Neural cell (in vitro differentiated cells): ENCODE data around the gene MICAL2. TPM values are rescaled to one million over a fixed set of nuclear protein-coding genes. Genes with fewer than 3 reads are reported as not detected.

Experiments used
- H2AFZ ChIP-seq: fragments of 200-600, 300-800 bp; sonication (generic), shearing (Covaris generic); 2 replicates; pipeline ENCODE4 v1.6.0; 2014; ENCODE audit warnings: low read depth, mild to moderate bottlenecking, antibody characterized with exemption, low read length, moderate library complexity
- H3F3A ChIP-seq: fragments of 200-600 bp; shearing (Covaris generic); 2 replicates; pipeline ENCODE4 v1.6.1; 2016; ENCODE audit warnings: mild to moderate bottlenecking, moderate library complexity, mixed read lengths, antibody characterized with exemption, low read length; ENCODE audit not compliant: insufficient read depth, poor library complexity, severe bottlenecking
- H3K27ac ChIP-seq: fragments of 200-600, 300-800 bp; sonication (generic), shearing (Covaris generic); 2 replicates; pipeline ENCODE4 v1.5.1; 2014; ENCODE audit warnings: mild to moderate bottlenecking, low read length, moderate library complexity
- H3K27me3 ChIP-seq: fragments of 300-800, 200-600 bp; sonication (generic), shearing (Covaris generic); 2 replicates; pipeline ENCODE4 v1.6.0; 2014; ENCODE audit warnings: mild to moderate bottlenecking, low read depth, low read length, moderate library complexity; ENCODE audit not compliant: insufficient read depth
- H3K36me3 ChIP-seq: fragments of 300-800, 200-600 bp; sonication (generic), shearing (Covaris generic); 2 replicates; pipeline ENCODE4 v1.5.1; 2014; ENCODE audit warnings: mild to moderate bottlenecking, antibody characterized with exemption, low read length, moderate library complexity; ENCODE audit not compliant: insufficient read depth
- H3K4me2 ChIP-seq: fragments of 300-800, 200-600 bp; sonication (generic), shearing (Covaris generic); 2 replicates; pipeline ENCODE4 v1.6.0; 2014; ENCODE audit warnings: mild to moderate bottlenecking, low read length
- H3K4me3 ChIP-seq: fragments of 300-800, 200-600 bp; sonication (generic), shearing (Covaris generic); 2 replicates; pipeline ENCODE4 v1.5.1; 2014; ENCODE audit warnings: mild to moderate bottlenecking, low read length, moderate library complexity
- H3K79me2 ChIP-seq: fragments of 200-600 bp; shearing (Covaris generic); replicated peaks from 2 replicates; pipeline ENCODE4 v1.6.0; 2014; ENCODE audit warnings: mild to moderate bottlenecking, low read length, moderate library complexity; ENCODE audit not compliant: insufficient read depth
- H3K9ac ChIP-seq: fragments of 300-800, 200-600 bp; sonication (generic), shearing (Covaris generic); 2 replicates; pipeline ENCODE4 v1.6.1; 2016; ENCODE audit warnings: mild to moderate bottlenecking, low read length, mixed read lengths
- H3K9me2 ChIP-seq: fragments of 200-600 bp; shearing (Covaris generic); 2 replicates; pipeline ENCODE4 v1.6.1; 2016; ENCODE audit warnings: mild to moderate bottlenecking, low read length, mixed read lengths; ENCODE audit not compliant: insufficient read depth
- H3K9me3 ChIP-seq: fragments of 200-600, 300-800 bp; sonication (generic), shearing (Covaris generic); 2 replicates; pipeline ENCODE4 v1.6.1; 2016; ENCODE audit warnings: mild to moderate bottlenecking, mixed run types, low read length, moderate library complexity, mixed read lengths
- H4K20me1 ChIP-seq: fragments of 200-600 bp; shearing (Covaris generic); 2 replicates; pipeline ENCODE4 v1.6.1; 2016; ENCODE audit warnings: mild to moderate bottlenecking, mixed run types; ENCODE audit not compliant: insufficient read depth
- EP300 ChIP-seq: fragments of 450-650 bp; conservative IDR thresholded peaks from 2 replicates; pipeline ENCODE4 v1.6.1; 2014; ENCODE audit warnings: antibody characterized with exemption, mild to moderate bottlenecking, moderate library complexity; ENCODE audit not compliant: poor library complexity, severe bottlenecking
- EZH2 ChIP-seq: fragments of 200-600, 300-800 bp; shearing (Covaris generic), sonication (generic); IDR thresholded peaks from 2 replicates; pipeline ENCODE4 v1.6.1; 2014; ENCODE audit warnings: antibody characterized with exemption, low read length, borderline replicate concordance, mild to moderate bottlenecking; ENCODE audit not compliant: insufficient read depth, poor library complexity, severe bottlenecking
- MXI1 ChIP-seq: fragments of 450-650 bp; conservative IDR thresholded peaks from 2 replicates; pipeline ENCODE4 v1.6.1; 2014; ENCODE audit warnings: antibody characterized with exemption, mild to moderate bottlenecking; ENCODE audit not compliant: poor library complexity, severe bottlenecking
- POLR2AphosphoS5 ChIP-seq: IDR thresholded peaks from 2 replicates; pipeline ENCODE4 v1.6.1; 2012
- RAD21 ChIP-seq: fragments of 450-650 bp; conservative IDR thresholded peaks from 2 replicates; pipeline ENCODE4 v1.6.1; 2014; ENCODE audit warnings: antibody characterized with exemption, mild to moderate bottlenecking, moderate library complexity
- SMC3 ChIP-seq: fragments of 450-650 bp; conservative IDR thresholded peaks from 2 replicates; pipeline ENCODE4 v1.6.1; 2014; ENCODE audit warnings: antibody characterized with exemption, mild to moderate bottlenecking, moderate library complexity; ENCODE audit not compliant: poor library complexity
- TAF1 ChIP-seq: IDR thresholded peaks from 2 replicates; pipeline ENCODE4 v1.6.1; 2012; ENCODE audit warnings: low read depth
- polyA plus RNA-seq: library from polyadenylated mRNA; depleted of rRNA; stranded (reverse); fragments of >200 nt; gene quantifications from 2 replicates; pipeline ENCODE4 v1.2.3, GENCODE V29; 2014
- TF ChIP-seq, protein P1 (sequence below): IDR thresholded peaks from 2 replicates; pipeline ENCODE4 v1.6.1; 2012; ENCODE audit warnings: borderline replicate concordance
- TF ChIP-seq, protein P2 (sequence below): fragments of 450-650 bp; IDR thresholded peaks from 2 replicates; pipeline ENCODE4 v1.5.1; 2014; ENCODE audit warnings: antibody characterized with exemption, mild to moderate bottlenecking, moderate library complexity; ENCODE audit not compliant: poor library complexity, severe bottlenecking

Gene MICAL2
- polyA plus RNA-seq, 1 donor from 2014 or later = 2.2 TPM

DNA sequence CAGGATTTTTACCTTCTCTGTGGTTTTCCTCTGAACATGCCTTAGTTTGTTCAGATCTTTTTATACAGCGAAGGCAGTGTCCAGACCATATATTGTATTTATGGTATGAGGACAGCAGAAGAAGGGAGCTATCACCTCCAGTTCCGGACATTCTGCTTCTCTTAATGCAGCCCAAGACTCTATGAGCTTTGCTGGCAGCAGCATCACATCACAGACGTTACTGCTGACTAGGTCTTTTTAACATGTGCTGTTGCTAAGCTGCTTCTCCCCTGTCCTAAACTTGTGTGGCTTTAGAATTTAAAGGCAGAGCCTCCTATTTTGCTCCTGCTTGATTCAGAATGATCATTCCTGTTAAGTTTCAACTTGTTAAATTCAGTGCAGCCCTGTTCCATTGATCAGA, 13.4 kb downstream of the MICAL2 start (continued):
- no peak for TF ChIP-seq EZH2

DNA sequence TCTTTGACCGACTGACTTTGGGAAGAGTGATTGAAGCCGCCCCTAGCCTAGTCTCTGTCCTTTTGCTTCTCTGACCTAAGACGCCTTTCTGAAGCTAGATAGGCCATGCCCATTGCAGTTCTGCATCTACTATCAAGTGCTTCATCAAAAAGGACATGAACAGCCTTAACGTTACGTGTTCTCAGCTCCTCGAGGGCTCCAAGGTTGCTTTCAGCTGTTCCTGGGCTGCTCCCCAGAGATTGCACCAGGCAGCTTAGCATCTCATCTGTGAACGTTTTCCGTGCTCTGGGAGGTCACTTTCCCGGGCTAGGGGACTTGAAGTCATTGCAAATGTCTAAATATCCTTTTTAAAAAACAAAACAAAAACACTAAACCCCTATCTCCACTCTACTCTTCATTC, 13.9 kb downstream of the MICAL2 start:
- H3K79me2 ChIP-seq = no peaks in the 10 kb centered on the region
- no peaks in the 10 kb centered on the region for H3K36me3 ChIP-seq
- TF ChIP-seq, protein P1, sequence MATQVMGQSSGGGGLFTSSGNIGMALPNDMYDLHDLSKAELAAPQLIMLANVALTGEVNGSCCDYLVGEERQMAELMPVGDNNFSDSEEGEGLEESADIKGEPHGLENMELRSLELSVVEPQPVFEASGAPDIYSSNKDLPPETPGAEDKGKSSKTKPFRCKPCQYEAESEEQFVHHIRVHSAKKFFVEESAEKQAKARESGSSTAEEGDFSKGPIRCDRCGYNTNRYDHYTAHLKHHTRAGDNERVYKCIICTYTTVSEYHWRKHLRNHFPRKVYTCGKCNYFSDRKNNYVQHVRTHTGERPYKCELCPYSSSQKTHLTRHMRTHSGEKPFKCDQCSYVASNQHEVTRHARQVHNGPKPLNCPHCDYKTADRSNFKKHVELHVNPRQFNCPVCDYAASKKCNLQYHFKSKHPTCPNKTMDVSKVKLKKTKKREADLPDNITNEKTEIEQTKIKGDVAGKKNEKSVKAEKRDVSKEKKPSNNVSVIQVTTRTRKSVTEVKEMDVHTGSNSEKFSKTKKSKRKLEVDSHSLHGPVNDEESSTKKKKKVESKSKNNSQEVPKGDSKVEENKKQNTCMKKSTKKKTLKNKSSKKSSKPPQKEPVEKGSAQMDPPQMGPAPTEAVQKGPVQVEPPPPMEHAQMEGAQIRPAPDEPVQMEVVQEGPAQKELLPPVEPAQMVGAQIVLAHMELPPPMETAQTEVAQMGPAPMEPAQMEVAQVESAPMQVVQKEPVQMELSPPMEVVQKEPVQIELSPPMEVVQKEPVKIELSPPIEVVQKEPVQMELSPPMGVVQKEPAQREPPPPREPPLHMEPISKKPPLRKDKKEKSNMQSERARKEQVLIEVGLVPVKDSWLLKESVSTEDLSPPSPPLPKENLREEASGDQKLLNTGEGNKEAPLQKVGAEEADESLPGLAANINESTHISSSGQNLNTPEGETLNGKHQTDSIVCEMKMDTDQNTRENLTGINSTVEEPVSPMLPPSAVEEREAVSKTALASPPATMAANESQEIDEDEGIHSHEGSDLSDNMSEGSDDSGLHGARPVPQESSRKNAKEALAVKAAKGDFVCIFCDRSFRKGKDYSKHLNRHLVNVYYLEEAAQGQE = no peak
- no peak for TF ChIP-seq EZH2
- TF ChIP-seq EP300 = no peak
- TF ChIP-seq POLR2AphosphoS5 = no peak
- TF ChIP-seq TAF1 = no peak
- TF ChIP-seq RAD21 = no peak
- TF ChIP-seq MXI1 = no peak
- no peak for TF ChIP-seq SMC3
- TF ChIP-seq, protein P2, sequence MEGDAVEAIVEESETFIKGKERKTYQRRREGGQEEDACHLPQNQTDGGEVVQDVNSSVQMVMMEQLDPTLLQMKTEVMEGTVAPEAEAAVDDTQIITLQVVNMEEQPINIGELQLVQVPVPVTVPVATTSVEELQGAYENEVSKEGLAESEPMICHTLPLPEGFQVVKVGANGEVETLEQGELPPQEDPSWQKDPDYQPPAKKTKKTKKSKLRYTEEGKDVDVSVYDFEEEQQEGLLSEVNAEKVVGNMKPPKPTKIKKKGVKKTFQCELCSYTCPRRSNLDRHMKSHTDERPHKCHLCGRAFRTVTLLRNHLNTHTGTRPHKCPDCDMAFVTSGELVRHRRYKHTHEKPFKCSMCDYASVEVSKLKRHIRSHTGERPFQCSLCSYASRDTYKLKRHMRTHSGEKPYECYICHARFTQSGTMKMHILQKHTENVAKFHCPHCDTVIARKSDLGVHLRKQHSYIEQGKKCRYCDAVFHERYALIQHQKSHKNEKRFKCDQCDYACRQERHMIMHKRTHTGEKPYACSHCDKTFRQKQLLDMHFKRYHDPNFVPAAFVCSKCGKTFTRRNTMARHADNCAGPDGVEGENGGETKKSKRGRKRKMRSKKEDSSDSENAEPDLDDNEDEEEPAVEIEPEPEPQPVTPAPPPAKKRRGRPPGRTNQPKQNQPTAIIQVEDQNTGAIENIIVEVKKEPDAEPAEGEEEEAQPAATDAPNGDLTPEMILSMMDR = no peak
- H3K27me3 ChIP-seq = no peaks in the 10 kb centered on the region
- no peaks in the 10 kb centered on the region for H3K9me2 ChIP-seq
- no peaks in the 10 kb centered on the region for H4K20me1 ChIP-seq
- no peak overlapping the region for H3K27ac ChIP-seq
- no peak overlapping the region for H3K4me3 ChIP-seq
- no peaks in the 10 kb centered on the region for H3K9me3 ChIP-seq
- H3F3A ChIP-seq = no peaks in the 10 kb centered on the region
- H3K9ac ChIP-seq = no peak overlapping the region
- no peak overlapping the region for H2AFZ ChIP-seq
- H3K4me2 ChIP-seq = no peak overlapping the region

DNA sequence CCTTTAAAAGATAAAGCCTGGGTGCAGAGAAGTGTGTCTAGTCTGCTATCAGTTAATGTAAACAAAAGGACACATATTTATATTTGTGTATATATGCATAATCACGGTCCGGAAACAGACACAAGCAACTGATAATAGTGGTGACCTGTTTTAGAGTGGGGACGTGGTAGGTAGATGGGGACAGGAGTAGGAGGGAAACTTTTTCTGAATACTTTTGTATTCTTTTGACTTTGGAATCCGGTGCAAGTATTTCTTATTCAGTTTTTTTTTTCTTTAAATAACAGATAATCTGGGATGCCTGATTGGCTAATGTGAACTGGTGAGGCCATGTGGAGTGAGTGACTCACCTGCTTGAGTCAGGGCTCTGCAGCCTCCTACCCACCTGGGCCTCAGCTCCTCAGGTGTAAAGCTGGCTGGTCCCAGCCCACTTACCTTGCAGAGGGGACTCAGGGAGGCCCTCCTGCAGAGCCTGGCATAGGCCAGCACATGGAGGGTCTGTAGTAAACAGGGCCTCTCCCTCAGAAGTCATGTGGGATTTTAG, 15.3 kb downstream of the MICAL2 start:
- Histone ChIP-seq H3K9ac (no peak overlapping the region), H4K20me1 (no peaks in the 10 kb centered on the region), H3K4me3 (no peak overlapping the region), H3K9me3 (no peaks in the 10 kb centered on the region), H3K36me3 (no peaks in the 10 kb centered on the region), H3K9me2 (no peaks in the 10 kb centered on the region), H3K4me2 (no peak overlapping the region), H3F3A (no peaks in the 10 kb centered on the region), H3K27ac (no peak overlapping the region), H3K27me3 (no peaks in the 10 kb centered on the region), H3K79me2 (no peaks in the 10 kb centered on the region), H2AFZ (no peak overlapping the region)
- TF ChIP-seq, protein P2 = no peak
- no peak for TF ChIP-seq POLR2AphosphoS5
- TF ChIP-seq EP300 = no peak
- TF ChIP-seq EZH2 = no peak
- no peak for TF ChIP-seq SMC3
- TF ChIP-seq RAD21 = no peak
- no peak for TF ChIP-seq MXI1
- TF ChIP-seq, protein P1 = no peak
- no peak for TF ChIP-seq TAF1
